Left renal cortex interstitium (tissue), 4 donors: ENCODE measurements around the gene ZNF530. TPM values are rescaled to one million over a fixed set of nuclear protein-coding genes. Genes with fewer than 3 reads are reported as not detected.

Source experiments
- DNase-seq, 4 donors: peaks; one replicate each; pipeline ENCODE4 v3.0.0-alpha.2; 2013; ENCODE audit warnings: low read depth in 4 of 4, low spot score in 2 of 4, missing footprints in 1 of 4
- polyA plus RNA-seq, 4 donors: library from polyadenylated mRNA; unstranded; fragments of 120-200 nt; gene quantifications; one replicate each; pipeline ENCODE4 v1.2.1, GENCODE V29; 2013; ENCODE audit not compliant: insufficient read length in 4 of 4

The ZNF530 gene
- polyA plus RNA-seq, 4 donors: 4.3 to 6.8 (median 5.5) TPM

DNA sequence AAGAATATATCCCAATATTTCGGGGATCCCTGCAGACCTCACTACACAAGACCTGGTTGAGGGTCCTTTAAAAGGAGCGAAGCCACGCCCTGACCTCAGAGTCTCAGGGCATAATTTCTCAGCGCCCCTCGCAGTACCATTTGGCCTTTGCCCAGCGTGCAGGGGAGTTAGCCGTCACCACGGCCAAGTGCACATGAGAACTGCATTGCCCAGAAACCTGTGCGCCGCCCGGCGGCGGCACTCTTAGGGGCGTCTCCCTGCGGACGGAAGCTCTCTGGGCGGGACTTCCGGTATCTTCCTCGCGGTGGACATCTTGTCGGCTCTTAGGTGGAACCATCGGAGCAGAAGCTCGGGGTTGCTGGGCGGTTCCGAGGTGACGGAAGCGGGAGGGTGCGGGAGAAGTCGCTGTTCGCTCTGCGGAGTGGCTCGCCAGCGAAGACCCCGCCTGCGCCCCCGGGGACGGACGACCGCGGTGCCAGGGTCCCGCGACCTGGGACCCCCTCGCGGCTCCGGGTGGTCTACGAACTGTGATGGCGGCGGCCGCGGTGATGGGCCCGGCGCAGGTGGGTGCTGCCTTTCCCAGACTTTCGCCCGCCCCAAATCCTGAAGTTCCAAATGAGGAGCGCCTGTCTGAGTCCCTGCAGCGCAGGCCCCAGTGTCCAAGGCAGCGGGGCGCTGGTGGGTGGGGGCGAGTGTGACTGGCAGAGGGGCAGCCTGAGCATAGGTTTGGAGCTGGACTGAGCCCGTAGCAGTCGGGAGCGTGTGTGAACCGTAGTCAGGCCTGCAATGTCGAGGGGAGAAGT lies 14.5 kb downstream of the ZNF530 start, which contains the start of gene ZNF134:
TSS of gene ZNF134 (plus strand) at position 302 of the 803 bp plus-strand sequence. CDS start 5,227 bp downstream, outside the sequence.
- DNase-seq: peak; percentile 67 to 94 (median 84)

DNA sequence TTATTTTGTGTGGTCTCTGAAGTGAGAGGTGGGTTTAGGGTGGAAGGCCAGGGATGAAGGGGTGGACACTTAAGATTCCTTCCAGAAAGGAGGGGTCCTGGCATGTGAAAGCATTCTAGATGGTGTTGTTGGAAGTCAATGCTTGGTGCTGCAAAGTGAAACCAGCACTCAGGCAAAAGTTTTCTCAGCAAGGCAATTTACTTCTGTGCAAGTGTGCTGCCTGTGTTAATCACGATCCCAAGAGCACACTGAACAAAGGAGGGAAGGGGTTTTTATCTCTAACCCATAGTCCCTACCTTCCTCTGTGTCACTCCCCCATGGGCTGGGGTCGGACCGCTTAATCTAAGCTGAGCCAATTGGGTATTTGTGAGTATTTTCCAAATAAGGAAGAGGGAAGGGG lies 15.7 kb downstream of the ZNF530 start:
- DNase-seq: no peak

DNA sequence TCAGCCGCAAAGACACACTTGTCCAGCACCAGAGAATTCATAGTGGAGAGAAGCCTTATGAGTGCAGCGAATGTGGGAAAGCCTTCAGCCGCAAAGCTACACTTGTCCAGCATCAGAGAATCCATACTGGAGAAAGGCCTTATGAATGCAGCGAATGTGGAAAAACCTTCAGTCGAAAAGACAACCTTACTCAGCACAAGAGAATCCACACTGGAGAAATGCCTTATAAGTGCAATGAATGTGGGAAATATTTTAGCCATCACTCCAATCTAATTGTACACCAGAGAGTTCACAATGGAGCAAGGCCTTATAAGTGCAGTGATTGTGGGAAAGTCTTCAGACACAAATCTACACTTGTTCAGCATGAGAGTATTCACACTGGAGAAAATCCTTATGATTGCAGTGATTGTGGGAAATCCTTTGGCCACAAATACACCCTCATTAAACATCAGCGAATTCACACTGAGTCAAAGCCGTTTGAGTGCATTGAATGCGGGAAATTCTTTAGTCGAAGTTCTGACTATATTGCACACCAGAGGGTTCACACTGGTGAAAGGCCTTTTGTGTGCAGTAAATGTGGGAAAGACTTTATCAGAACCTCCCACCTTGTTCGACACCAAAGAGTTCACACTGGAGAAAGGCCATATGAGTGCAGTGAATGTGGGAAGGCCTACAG lies 21.1 kb downstream of the ZNF530 start:
- DNase-seq: no peak

DNA sequence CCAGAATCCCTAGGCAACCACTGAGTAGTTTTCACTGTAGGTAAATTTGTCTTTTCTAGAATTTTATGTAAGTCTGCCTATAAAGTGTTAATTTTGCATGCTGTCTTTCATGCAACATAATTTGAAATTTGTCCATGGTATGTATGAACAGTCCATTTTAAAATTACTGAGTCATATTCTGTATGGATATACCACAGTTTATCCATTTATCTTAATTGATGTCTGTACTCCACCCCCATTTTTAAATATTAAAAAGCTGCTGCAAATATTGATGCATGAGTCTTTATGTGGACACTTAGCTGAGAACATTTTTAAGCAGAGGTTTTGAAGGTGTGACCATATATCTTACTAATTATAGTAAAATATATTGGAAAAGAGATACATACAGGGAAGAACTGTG lies 23.4 kb downstream of the ZNF530 start:
- DNase-seq: no peak

DNA sequence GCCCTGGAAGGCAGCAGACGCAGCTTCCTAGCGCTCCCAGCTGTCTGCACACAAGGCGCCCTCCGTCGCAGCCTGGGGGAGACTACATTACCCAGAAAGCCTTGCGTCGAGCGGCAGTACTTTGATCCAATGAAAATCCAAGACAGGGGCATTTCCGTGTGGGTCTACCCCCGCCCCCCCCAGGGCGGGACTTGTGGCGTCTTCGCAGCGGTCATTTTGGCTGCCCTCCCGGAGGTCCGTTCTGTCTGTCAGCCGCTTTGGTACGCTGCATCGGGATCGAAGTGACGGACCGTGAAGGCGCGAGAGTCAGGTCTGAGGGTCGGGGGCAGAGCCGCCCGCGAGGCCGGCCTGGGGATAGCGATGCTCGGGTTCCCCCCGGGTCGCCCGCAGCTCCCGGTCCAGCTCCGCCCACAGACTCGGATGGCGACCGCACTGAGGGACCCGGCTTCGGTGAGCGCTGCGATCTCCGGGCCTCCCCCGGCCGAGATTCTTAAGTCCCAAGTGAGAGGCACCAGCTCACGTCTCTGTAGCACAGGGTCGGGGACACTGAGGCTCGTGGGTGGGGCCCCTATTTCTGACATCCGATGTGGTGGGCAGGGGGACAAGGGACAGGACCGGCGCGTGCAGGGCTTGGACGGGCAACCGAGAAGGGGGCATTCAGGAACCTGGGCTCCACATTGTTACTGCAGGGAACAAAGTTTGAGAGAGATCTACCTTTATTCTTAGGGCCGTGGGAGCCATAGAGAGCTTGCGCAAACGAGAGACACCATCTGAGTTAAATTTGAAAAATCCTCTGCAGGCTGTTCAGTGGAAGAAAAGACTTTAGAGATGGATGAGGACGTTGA lies 33.5 kb downstream of the ZNF530 start, which contains the start of gene ZNF211:
TSS of gene ZNF211 (plus strand) at position 182 of the 845 bp plus-strand sequence. CDS start at position 361, 179 bp downstream.
- DNase-seq: peak; percentile 86 to 97 (median 89)

DNA sequence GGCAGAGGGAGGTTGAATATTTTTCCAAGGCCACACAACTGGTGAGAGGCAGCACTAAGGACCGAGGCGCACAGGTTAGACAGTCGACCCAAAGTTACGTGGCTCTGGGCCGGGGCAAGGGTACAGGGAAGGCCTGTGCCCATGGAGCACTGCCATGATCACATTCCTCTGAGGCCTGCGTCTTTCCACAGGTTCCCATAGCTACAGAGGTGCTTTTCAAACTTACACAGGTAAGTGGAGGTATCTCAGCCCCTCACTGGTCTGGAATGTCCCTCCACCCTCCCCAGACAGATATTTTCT lies 34.1 kb downstream of the ZNF530 start:
- DNase-seq: no peak

DNA sequence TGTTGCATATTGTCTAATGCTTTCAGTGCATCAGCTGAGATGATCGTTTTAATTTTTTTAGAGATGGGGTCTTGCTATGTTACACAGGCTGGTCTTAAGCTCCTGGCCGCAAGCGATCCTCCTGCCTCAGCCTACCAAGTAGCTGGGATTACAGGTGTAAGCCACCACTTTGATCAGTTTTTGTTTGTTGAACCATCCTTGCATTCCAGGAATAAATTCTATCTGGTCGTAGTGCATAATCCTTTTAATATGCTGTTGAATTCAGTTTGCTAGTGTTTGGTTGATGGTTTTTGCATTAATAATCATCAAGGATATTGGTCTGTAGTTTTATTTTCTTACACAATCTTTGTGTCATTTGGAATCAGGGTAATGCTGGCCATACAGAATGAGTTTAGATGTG lies 37.7 kb downstream of the ZNF530 start:
- DNase-seq: no peak

DNA sequence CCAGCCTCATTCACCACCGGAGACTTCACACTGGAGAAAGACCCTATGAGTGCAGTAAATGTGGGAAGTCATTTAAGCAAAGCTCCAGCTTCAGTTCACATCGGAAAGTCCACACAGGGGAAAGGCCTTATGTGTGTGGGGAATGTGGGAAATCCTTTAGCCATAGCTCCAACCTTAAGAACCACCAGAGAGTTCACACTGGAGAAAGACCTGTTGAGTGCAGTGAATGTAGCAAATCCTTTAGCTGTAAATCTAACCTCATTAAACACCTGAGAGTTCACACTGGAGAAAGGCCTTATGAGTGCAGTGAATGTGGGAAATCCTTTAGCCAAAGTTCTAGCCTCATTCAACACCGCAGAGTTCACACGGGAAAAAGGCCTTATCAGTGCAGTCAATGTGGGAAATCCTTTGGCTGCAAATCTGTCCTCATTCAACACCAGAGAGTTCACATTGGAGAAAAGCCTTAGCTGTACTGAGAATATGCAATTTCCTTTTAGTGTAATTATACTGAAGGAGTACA lies 42.1 kb downstream of the ZNF530 start:
- DNase-seq: no peak

DNA sequence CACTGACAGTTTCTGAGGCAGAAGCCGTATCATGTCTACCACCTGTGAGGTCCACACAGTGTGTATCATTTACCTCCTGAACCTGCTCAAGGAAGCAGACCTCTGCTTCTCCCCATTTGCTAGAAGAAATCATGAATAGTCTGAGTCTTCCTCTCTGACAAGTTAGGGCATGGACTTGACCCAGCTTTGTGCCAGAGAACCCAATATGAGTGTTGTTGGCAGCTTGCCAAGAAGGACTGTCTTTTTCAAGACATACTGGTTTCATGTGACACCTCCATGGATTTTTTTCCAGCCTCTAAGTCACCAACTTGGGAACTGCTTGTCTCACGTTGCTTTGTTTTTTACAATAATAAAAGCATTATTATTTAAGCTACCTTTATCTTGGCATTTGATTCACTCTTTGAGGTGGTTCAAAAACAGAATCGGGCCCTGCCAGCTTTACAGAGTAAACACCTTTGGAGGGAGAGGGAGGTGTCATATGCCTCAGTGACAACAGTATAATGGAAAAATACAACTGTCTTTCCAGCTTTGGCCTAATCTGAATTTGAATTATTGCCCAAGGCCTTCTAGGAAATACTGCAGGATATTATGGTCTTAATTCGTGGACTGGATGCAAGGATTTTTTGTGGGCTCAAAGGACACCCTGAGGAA lies 42.8 kb downstream of the ZNF530 start:
- no peak for DNase-seq

DNA sequence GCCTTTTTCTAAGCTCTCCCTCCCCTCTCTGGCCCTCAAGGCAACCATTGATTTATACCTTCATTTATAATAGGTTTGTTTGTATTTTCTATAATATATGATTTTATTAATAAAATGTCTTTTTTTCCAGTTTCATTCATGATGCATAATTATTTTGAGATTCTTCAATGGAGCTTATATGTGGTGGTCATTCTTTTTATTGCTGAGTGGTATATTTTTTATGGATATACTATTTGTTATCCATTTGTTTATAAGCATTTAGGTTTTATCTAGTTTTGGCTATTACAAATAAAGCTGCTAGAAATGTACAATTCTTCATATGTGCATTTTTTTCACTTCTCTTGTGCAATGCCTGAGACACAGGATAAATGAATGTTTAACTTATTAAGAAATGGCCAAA lies 44.0 kb downstream of the ZNF530 start:
- DNase-seq: no peak

DNA sequence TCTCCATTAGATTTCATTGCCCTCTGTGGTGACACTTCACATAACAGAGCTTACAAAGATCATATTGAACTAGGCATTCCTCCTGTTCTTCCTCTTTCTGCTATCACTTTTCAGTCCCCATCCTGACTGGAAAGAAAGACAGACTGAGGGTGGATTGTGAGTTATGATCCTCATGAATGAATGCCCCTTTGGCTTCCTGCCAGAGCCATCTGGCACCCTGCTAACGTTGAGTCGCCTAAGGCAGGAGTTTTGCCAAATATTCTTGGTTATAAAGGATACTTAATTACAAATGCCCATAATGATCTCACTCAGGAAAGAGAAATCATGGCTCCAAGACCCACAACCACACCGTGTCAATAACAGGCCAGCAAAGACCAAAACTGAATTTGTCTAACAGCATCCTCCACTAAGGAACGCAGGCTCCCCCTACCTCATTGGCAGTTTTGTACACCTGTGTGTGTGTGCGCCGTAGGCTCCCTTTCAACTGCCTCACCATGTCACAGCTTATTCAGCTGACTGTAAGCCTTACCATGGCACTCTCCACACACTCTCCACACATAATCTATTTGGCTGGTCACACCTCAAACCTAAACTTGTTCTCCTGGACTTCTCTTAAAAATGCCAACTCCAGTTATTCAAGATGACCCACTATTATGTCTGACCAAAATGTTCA lies 48.8 kb downstream of the ZNF530 start:
- no peak for DNase-seq

DNA sequence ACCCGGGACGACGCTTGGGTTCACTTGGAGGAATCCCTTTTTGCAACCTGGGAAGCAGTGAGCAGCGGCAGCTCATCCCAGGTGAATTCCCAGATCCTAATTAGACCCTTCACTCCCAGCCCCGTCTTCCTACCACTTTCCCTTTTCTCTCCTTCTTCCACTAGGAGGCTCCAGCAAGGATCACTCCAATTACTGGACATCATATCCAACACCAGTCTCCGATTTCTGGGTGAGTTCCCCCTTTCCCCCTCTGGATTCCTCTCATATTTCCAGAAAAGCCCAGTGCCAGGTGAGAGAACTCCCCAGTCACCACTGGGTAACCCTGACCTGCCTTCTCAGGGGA lies 51.9 kb downstream of the ZNF530 start:
- DNase-seq: no peak

DNA sequence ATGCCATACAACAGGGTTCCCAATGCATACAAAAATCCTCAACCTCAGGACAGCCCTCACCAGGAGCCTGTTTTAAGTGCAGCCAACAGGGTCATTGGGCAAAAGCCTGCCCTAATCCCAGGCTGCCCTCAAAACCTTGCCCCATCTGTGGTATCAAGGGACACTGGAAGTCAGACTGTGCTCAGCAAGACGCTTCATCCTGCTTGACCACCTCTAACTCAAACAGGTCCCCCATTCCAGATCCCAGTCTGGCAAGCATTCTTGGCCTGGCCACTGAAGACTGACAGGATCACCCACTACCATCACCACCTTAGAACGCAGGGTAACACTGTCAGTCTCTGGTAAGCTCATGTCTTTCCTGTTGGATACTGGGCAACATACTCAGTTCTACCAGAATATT lies 54.0 kb downstream of the ZNF530 start:
- DNase-seq: no peak

DNA sequence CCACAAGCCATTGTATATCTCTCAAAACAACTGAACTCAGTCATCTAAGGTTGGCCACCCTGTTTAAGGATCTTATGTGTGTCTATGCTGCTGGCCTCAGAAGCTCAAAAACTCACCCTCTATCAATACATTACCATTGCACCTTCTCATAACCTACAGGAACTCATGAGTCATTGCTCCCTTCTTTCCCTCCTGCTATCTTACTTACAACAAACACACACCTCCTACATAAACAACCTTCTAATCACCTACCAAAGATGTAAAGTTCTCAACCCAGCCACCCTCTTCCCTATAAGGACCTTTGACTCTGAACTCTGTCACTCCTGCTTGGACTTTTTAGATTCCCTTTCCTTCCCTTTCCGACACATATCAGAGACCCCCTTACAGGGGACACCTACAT lies 55.8 kb downstream of the ZNF530 start:
- DNase-seq: no peak

DNA sequence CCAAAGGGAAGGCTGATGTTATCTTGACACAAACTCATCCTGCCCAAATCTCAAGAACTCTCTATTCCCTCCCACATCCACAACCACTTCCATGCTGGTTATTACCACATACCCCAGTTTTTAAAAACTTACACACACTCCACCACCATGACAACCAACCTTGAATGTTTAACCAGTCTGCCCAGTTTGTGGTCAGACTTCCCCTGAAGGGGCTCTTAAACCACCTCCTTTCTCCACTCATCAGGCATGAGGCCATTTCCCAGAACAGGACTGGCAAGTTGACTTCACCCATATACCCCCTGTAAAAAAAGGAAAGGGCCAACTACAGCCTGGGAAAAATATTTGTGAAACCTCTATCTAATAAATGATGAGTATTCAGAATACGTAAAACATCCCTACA lies 56.7 kb downstream of the ZNF530 start:
- DNase-seq: no peak

Other genes with a start within 250 kb of the ZNF530 start
- gene ZNF304, start 248.6 kb upstream of the ZNF530 start, polyA plus RNA-seq: 10 to 100 TPM; 16.5 to 17.9 (median 17.4) TPM
- 10 to 100 TPM; 12.5 to 23.9 (median 16.0) TPM for gene TRAPPC2B, start 236.3 kb upstream of the ZNF530 start, polyA plus RNA-seq
- gene ZNF547, start 236.3 kb upstream of the ZNF530 start, polyA plus RNA-seq: 1 to 10 TPM; 4.5 to 9.8 (median 6.6) TPM
- gene ZNF548, start 210.0 kb upstream of the ZNF530 start, polyA plus RNA-seq: 10 to 100 TPM; 17.7 to 41.3 (median 22.9) TPM
- 10 to 100 TPM in 3 of 4 donors, 1 to 10 TPM in 1; 8.9 to 16.1 (median 12.8) TPM for gene ZNF17, start 188.7 kb upstream of the ZNF530 start, polyA plus RNA-seq
- gene ZNF749, start 164.6 kb upstream of the ZNF530 start, polyA plus RNA-seq: 10 to 100 TPM; 10.0 to 17.1 (median 16.1) TPM
- 1 to 10 TPM; 1.9 to 7.7 (median 3.7) TPM for gene VN1R1, start 142.7 kb upstream of the ZNF530 start, polyA plus RNA-seq
- 10 to 100 TPM; 18.8 to 24.2 (median 20.3) TPM for gene ZNF772, start 122.3 kb upstream of the ZNF530 start, polyA plus RNA-seq
- 10 to 100 TPM; 13.0 to 29.3 (median 24.2) TPM for gene ZNF419, start 112.1 kb upstream of the ZNF530 start, polyA plus RNA-seq
- 10 to 100 TPM; 11.2 to 16.9 (median 12.3) TPM for gene ZNF773, start 99.9 kb upstream of the ZNF530 start, polyA plus RNA-seq
- gene ZNF549, start 72.5 kb upstream of the ZNF530 start, polyA plus RNA-seq: 10 to 100 TPM; 11.7 to 19.5 (median 14.2) TPM
- gene ZNF550, start 40.0 kb upstream of the ZNF530 start, polyA plus RNA-seq: 10 to 100 TPM; 18.0 to 26.0 (median 23.0) TPM
- gene ZNF416, start 21.0 kb upstream of the ZNF530 start, polyA plus RNA-seq: 1 to 10 TPM; 7.9 to 9.4 (median 8.0) TPM
- 10 to 100 TPM; 17.4 to 18.6 (median 18.2) TPM for gene ZIK1, start 15.7 kb upstream of the ZNF530 start, polyA plus RNA-seq
- 10 to 100 TPM; 25.9 to 29.9 (median 27.3) TPM for gene ZNF134, start 14.4 kb downstream of the ZNF530 start, polyA plus RNA-seq
- 10 to 100 TPM; 24.5 to 49.8 (median 40.5) TPM for gene ZNF211, start 33.3 kb downstream of the ZNF530 start, polyA plus RNA-seq
- under 1 TPM in 3 of 4 donors, not detected in 1; 0.09 to 0.16 (median 0.11) TPM for gene ZSCAN4, start 69.0 kb downstream of the ZNF530 start, polyA plus RNA-seq
- 10 to 100 TPM; 11.6 to 20.3 (median 14.3) TPM for gene ZNF551, start 82.1 kb downstream of the ZNF530 start, polyA plus RNA-seq
- gene ZNF154, start 109.3 kb downstream of the ZNF530 start, polyA plus RNA-seq: 10 to 100 TPM; 23.6 to 39.8 (median 30.6) TPM
- 10 to 100 TPM; 16.0 to 23.7 (median 19.4) TPM for gene ZNF671, start 127.7 kb downstream of the ZNF530 start, polyA plus RNA-seq
- gene ZNF776, start 146.9 kb downstream of the ZNF530 start, polyA plus RNA-seq: 10 to 100 TPM; 32.6 to 44.3 (median 41.2) TPM
- gene ZNF586, start 169.8 kb downstream of the ZNF530 start, polyA plus RNA-seq: 10 to 100 TPM; 15.8 to 35.0 (median 24.2) TPM
- 10 to 100 TPM; 13.8 to 28.8 (median 21.4) TPM for gene ZNF552, start 215.0 kb downstream of the ZNF530 start, polyA plus RNA-seq
- gene ZNF587B, start 230.4 kb downstream of the ZNF530 start, polyA plus RNA-seq: 10 to 100 TPM; 11.4 to 20.5 (median 14.5) TPM
- 10 to 100 TPM; 16.6 to 47.1 (median 30.6) TPM for gene ZNF587, start 250.0 kb downstream of the ZNF530 start, polyA plus RNA-seq